Activated naive CD4-positive, alpha-beta T cell treated with anti-CD3 and anti-CD28 coated beads for 36 hours (primary cell): ENCODE measurements around the gene RNF114. TPM values are rescaled to one million over a fixed set of nuclear protein-coding genes. Genes with fewer than 3 reads are reported as not detected.
A peak's percentile ranks its signal among the peaks of the same experiment; 100 is the strongest.

ENCODE experiments used
- CTCF ChIA-PET: fragments of 350-600 bp; sonication (Branson Sonifier 250); formaldehyde crosslinking; loops from one replicate; lab custom pipeline; 2021; ENCODE audit warnings: antibody characterized with exemption; lab: Charles Lee
- DNase-seq: peaks from one replicate; pipeline ENCODE4 v3.0.0-alpha.2; 2020
- H3K27ac Mint-ChIP-seq: one replicate; pipeline ENCODE4 v1.8.0; 2021; ENCODE audit warnings: mild to moderate bottlenecking, mixed read lengths
- H3K27me3 Mint-ChIP-seq: one replicate; pipeline ENCODE4 v1.8.0; 2021; ENCODE audit warnings: low read depth, mixed read lengths
- H3K36me3 Mint-ChIP-seq: one replicate; pipeline ENCODE4 v1.8.0; 2021; ENCODE audit warnings: low read depth, mixed read lengths
- H3K4me1 Mint-ChIP-seq: one replicate; pipeline ENCODE4 v1.8.0; 2021; ENCODE audit warnings: low read depth, mixed read lengths
- H3K4me3 Mint-ChIP-seq: one replicate; pipeline ENCODE4 v1.8.0; 2021; ENCODE audit warnings: mild to moderate bottlenecking, moderate library complexity, mixed read lengths
- H3K9me3 Mint-ChIP-seq: one replicate; pipeline ENCODE4 v1.8.0; 2021; ENCODE audit warnings: mixed read lengths
- intact Hi-C: fragments of 100-400 bp; cut with micrococcal nuclease; formaldehyde crosslinking; loops from one replicate; pipeline ENCODE4 v1.15.1; 2023
- total RNA-seq, 2 experiments: library from RNA; stranded (reverse); gene quantifications; one replicate each; pipeline ENCODE4 v1.2.3, GENCODE V29; 2021

Gene RNF114
- 10 to 100 TPM; 72.3 to 76.5 TPM for total RNA-seq

- no peaks in the 10 kb centered on the region for H3K9me3 Mint-ChIP-seq
- H3K27me3 Mint-ChIP-seq, result no peaks in the 10 kb centered on the region
- intact Hi-C loops, result loop anchor here (1.0 kb wide), 2 partner anchors 21 to 230 kb away; partner anchors contain the start of gene SPATA2
- CTCF ChIA-PET, result interaction anchor here (0.8 to 1.2 kb wide), 2 partner anchors 23 to 134 kb away, joined by 3 to 5 read pairs; no protein-coding TSS in a partner anchor
- DNase-seq, result peak; percentile 93
- H3K36me3 Mint-ChIP-seq, result peaks cover 14% of the 10 kb centered on the region
- H3K27ac Mint-ChIP-seq, result peak within 1 kb of the TSS; percentile 83
- peak within 1 kb of the TSS; percentile 96 for H3K4me3 Mint-ChIP-seq
- H3K4me1 Mint-ChIP-seq, result peaks cover 46% of the 10 kb centered on the region
These were observed at the start of gene RNF114 for GRCh38 chr20:49936153-49937026. TSS of gene RNF114 (plus strand) at chr20:49936397. CDS start at chr20:49936413, 16 bp downstream.

- Mint-ChIP-seq H3K4me1 (no peaks in the 10 kb centered on the region), H3K27ac (no peak overlapping the region), H3K9me3 (no peaks in the 10 kb centered on the region), H3K27me3 (no peaks in the 10 kb centered on the region), H3K36me3 (peaks cover 9% of the 10 kb centered on the region), H3K4me3 (no peak overlapping the region)
- CTCF ChIA-PET, result interaction anchor here (0.8 to 4.2 kb wide), 7 partner anchors 14 to 277 kb away, joined by 3 to 20 read pairs (median 4); no protein-coding TSS in a partner anchor
- intact Hi-C loops, result no loop called here
- DNase-seq, result no peak
These were observed 49.5 kb upstream of the RNF114 start for GRCh38 chr20:49886571-49887213.

GRCh38 chr20:49887251-49888211 lies 48.7 kb upstream of the RNF114 start:
- no peaks in the 10 kb centered on the region for H3K4me1 Mint-ChIP-seq
- H3K27ac Mint-ChIP-seq, result no peak overlapping the region
- CTCF ChIA-PET, result interaction anchor here (0.5 to 4.2 kb wide), 10 partner anchors 13 to 278 kb away, joined by 3 to 20 read pairs (median 4); no protein-coding TSS in a partner anchor
- no peaks in the 10 kb centered on the region for H3K9me3 Mint-ChIP-seq
- intact Hi-C loops, result loop anchor here (1.0 to 2.0 kb wide), 2 partner anchors 41 to 276 kb away; no protein-coding TSS in a partner anchor
- peaks cover 9% of the 10 kb centered on the region for H3K36me3 Mint-ChIP-seq
- H3K27me3 Mint-ChIP-seq, result no peaks in the 10 kb centered on the region
- no peak for DNase-seq
- no peak overlapping the region for H3K4me3 Mint-ChIP-seq

- Mint-ChIP-seq H3K36me3 (peaks cover 9% of the 10 kb centered on the region), H3K27me3 (no peaks in the 10 kb centered on the region), H3K9me3 (no peaks in the 10 kb centered on the region), H3K4me1 (peaks cover 3% of the 10 kb centered on the region), H3K4me3 (no peak overlapping the region), H3K27ac (peak overlapping the region; percentile 59)
- intact Hi-C loops, result loop anchor here (1.0 to 2.0 kb wide), 2 partner anchors 40 to 277 kb away; no protein-coding TSS in a partner anchor
- DNase-seq, result peak; percentile 68
- CTCF ChIA-PET, result interaction anchor here (0.7 to 4.2 kb wide), 10 partner anchors 12 to 348 kb away, joined by 3 to 20 read pairs (median 4); no protein-coding TSS in a partner anchor
These were observed 47.8 kb upstream of the RNF114 start for GRCh38 chr20:49888212-49889000.

- Mint-ChIP-seq H3K4me1 (peaks cover 12% of the 10 kb centered on the region), H3K36me3 (peaks cover 9% of the 10 kb centered on the region)
- intact Hi-C loops, result loop anchor here (2.0 kb wide), 1 partner anchor 40 kb away; no protein-coding TSS in a partner anchor
These were observed 46.9 kb upstream of the RNF114 start for GRCh38 chr20:49889001-49889934.

GRCh38 chr20:49889935-49890333 lies 46.3 kb upstream of the RNF114 start:
- Mint-ChIP-seq H3K36me3 (peaks cover 9% of the 10 kb centered on the region), H3K9me3 (no peaks in the 10 kb centered on the region), H3K4me3 (no peak overlapping the region), H3K27ac (no peak overlapping the region), H3K27me3 (no peaks in the 10 kb centered on the region), H3K4me1 (peaks cover 15% of the 10 kb centered on the region)
- DNase-seq, result no peak
- intact Hi-C loops, result loop anchor here (2.0 to 10.0 kb wide), 2 partner anchors 39 to 345 kb away; no protein-coding TSS in a partner anchor
- CTCF ChIA-PET, result interaction anchor here (0.6 to 4.2 kb wide), 5 partner anchors 10 to 549 kb away, joined by 3 to 20 read pairs (median 3); no protein-coding TSS in a partner anchor

More at GRCh38 chr20:49889001-49889934, 46.9 kb upstream of the RNF114 start:
- Mint-ChIP-seq H3K4me3 (no peak overlapping the region), H3K27ac (peak overlapping the region; percentile 59), H3K27me3 (no peaks in the 10 kb centered on the region), H3K9me3 (no peaks in the 10 kb centered on the region)
- no peak for DNase-seq
- CTCF ChIA-PET, result interaction anchor here (0.6 to 4.2 kb wide), 12 partner anchors 9 to 549 kb away, joined by 3 to 20 read pairs (median 4); no protein-coding TSS in a partner anchor

GRCh38 chr20:49890471-49891361 lies 45.5 kb upstream of the RNF114 start:
- no peak for DNase-seq
- CTCF ChIA-PET, result interaction anchor here (0.9 to 1.1 kb wide), 3 partner anchors 11 to 280 kb away, joined by 3 to 4 read pairs (median 3); no protein-coding TSS in a partner anchor
- Mint-ChIP-seq H3K9me3 (no peaks in the 10 kb centered on the region), H3K4me3 (no peak overlapping the region), H3K4me1 (peaks cover 16% of the 10 kb centered on the region), H3K27me3 (no peaks in the 10 kb centered on the region), H3K27ac (no peak overlapping the region), H3K36me3 (peaks cover 9% of the 10 kb centered on the region)
- intact Hi-C loops, result loop anchor here (10.0 kb wide), 1 partner anchor 346 kb away; no protein-coding TSS in a partner anchor

- Mint-ChIP-seq H3K36me3 (peaks cover 7% of the 10 kb centered on the region), H3K4me1 (peaks cover 16% of the 10 kb centered on the region), H3K4me3 (no peak overlapping the region), H3K9me3 (no peaks in the 10 kb centered on the region), H3K27me3 (no peaks in the 10 kb centered on the region), H3K27ac (no peak overlapping the region)
- no peak for DNase-seq
- intact Hi-C loops, result loop anchor here (10.0 kb wide), 1 partner anchor 347 kb away; no protein-coding TSS in a partner anchor
- CTCF ChIA-PET, result interaction anchor here (0.6 to 1.1 kb wide), 3 partner anchors 281 to 358 kb away, joined by 3 to 4 read pairs (median 3); no protein-coding TSS in a partner anchor
These were observed 44.6 kb upstream of the RNF114 start for GRCh38 chr20:49891476-49892110.
